PC-3 (cell line): ENCODE results near the gene G6PC1. TPM values are rescaled to one million over a fixed set of nuclear protein-coding genes. Genes with fewer than 3 reads are reported as not detected.

Experiments
- ATAC-seq: fragments of 200-7000 bp; cut with Tn5 transposase; 2 replicates; pipeline ENCODE4 v1.9.1; 2020; ENCODE audit warnings: mild to moderate bottlenecking, moderate library complexity
- BruUV-seq: library from RNA; stranded (reverse); fragments of 400-500 nt; replicated peaks from 2 replicates; lab custom pipeline; 2021; lab: Mats Ljungman, UMichigan
- CTCF ChIA-PET: fragments of 300-600 bp; sonication (Branson Sonifier 250); formaldehyde crosslinking; loops from one replicate; lab custom pipeline; 2022; ENCODE audit warnings: antibody characterized with exemption; lab: Charles Lee
- POLR2A ChIA-PET: fragments of 300-600 bp; sonication (Branson Sonifier 250); formaldehyde crosslinking; loops from one replicate; lab custom pipeline; 2022; ENCODE audit warnings: antibody characterized with exemption; ENCODE audit not compliant: unreplicated experiment; lab: Charles Lee
- DNase-seq: peaks from one replicate; pipeline ENCODE4 v3.0.0-alpha.2; 2015
- H2AFZ ChIP-seq: fragments of 300-600 bp; sonication (generic); 2 replicates; pipeline ENCODE4 v1.6.0; 2016; ENCODE audit warnings: antibody characterized with exemption, low read length
- H3F3A ChIP-seq: fragments of 300-600 bp; sonication (generic); one replicate; pipeline ENCODE4 v1.6.0; 2017; ENCODE audit warnings: antibody characterized with exemption, low read length, control low read depth, mild to moderate bottlenecking; ENCODE audit not compliant: unreplicated experiment
- H3K27ac ChIP-seq: fragments of 300-600 bp; sonication (generic); 2 replicates; pipeline ENCODE4 v1.5.1; 2016; ENCODE audit warnings: mild to moderate bottlenecking, low read length
- H3K27me3 ChIP-seq: fragments of 300-600 bp; sonication (generic); 2 replicates; pipeline ENCODE4 v1.6.1; 2016; ENCODE audit warnings: low read length, mixed read lengths
- H3K36me3 ChIP-seq: fragments of 300-600 bp; sonication (generic); 2 replicates; pipeline ENCODE4 v1.6.1; 2016; ENCODE audit warnings: low read depth, mixed run types, low read length, mixed read lengths
- H3K4me1 ChIP-seq: fragments of 300-600 bp; sonication (generic); 2 replicates; pipeline ENCODE4 v1.5.1; 2016; ENCODE audit warnings: low read length; ENCODE audit not compliant: insufficient read depth
- H3K4me2 ChIP-seq: fragments of 300-600 bp; sonication (generic); 2 replicates; pipeline ENCODE4 v1.6.0; 2016; ENCODE audit warnings: low read length
- H3K4me3 ChIP-seq: fragments of 300-600 bp; sonication (generic); 2 replicates; pipeline ENCODE4 v1.5.1; 2016; ENCODE audit warnings: mild to moderate bottlenecking, low read length, mixed read lengths
- H3K79me2 ChIP-seq: fragments of 300-600 bp; sonication (generic); 2 replicates; pipeline ENCODE4 v1.6.1; 2017; ENCODE audit warnings: low read length, mixed read lengths
- H3K9ac ChIP-seq: fragments of 300-600 bp; sonication (generic); 2 replicates; pipeline ENCODE4 v1.6.0; 2016; ENCODE audit warnings: mild to moderate bottlenecking, low read length
- H3K9me2 ChIP-seq: fragments of 300-600 bp; sonication (generic); replicated peaks from 2 replicates; pipeline ENCODE4 v1.6.1; 2016; ENCODE audit warnings: mixed run types, low read length, mixed read lengths
- H3K9me3 ChIP-seq: fragments of 300-600 bp; sonication (generic); 2 replicates; pipeline ENCODE4 v1.6.1; 2016; ENCODE audit warnings: low read length, mixed read lengths
- H4K20me1 ChIP-seq: fragments of 300-600 bp; sonication (generic); 2 replicates; pipeline ENCODE4 v1.6.1; 2016; ENCODE audit warnings: low read length, mixed read lengths
- CTCF ChIP-seq: fragments of 300-600 bp; sonication (generic); conservative IDR thresholded peaks from 2 replicates; pipeline ENCODE4 v1.5.1; 2017; ENCODE audit warnings: antibody characterized with exemption, low read depth, mild to moderate bottlenecking, low read length
- EZH2 ChIP-seq: fragments of 300-600 bp; sonication (generic); IDR thresholded peaks from one replicate; pipeline ENCODE4 v1.6.1; 2017; ENCODE audit warnings: antibody characterized with exemption, mild to moderate bottlenecking, low read length; ENCODE audit not compliant: unreplicated experiment
- EZH2phosphoT487 ChIP-seq: fragments of 300-600 bp; sonication (generic); IDR thresholded peaks from 2 replicates; pipeline ENCODE4 v1.6.1; 2018; ENCODE audit warnings: mild to moderate bottlenecking, antibody characterized with exemption, low read length, borderline replicate concordance
- intact Hi-C: fragments of 100-400 bp; cut with micrococcal nuclease; formaldehyde crosslinking; loops from 2 replicates; pipeline ENCODE4 v1.9.0; 2023
- total RNA-seq: library from RNA; depleted of rRNA; stranded (reverse); fragments of >200 nt; gene quantifications from 2 replicates; pipeline ENCODE4 v1.2.3, GENCODE V29; 2014

G6PC1 gene
- total RNA-seq, 1 experiment from 2014 or later = not detected

- intact Hi-C loops = no loop called here
- ATAC-seq (no peak), DNase-seq (no peak)
- Histone ChIP-seq H3K27ac (no peak overlapping the region), H3K4me1 (no peaks in the 10 kb centered on the region), H3K9me2 (no peaks in the 10 kb centered on the region), H3K36me3 (no peaks in the 10 kb centered on the region), H4K20me1 (no peaks in the 10 kb centered on the region), H3F3A (no peaks in the 10 kb centered on the region), H3K9ac (no peak overlapping the region), H3K79me2 (no peaks in the 10 kb centered on the region), H3K27me3 (no peaks in the 10 kb centered on the region), H3K9me3 (no peaks in the 10 kb centered on the region), H3K4me2 (no peak overlapping the region), H2AFZ (no peak overlapping the region), H3K4me3 (no peak overlapping the region)
- no peak for TF ChIP-seq EZH2
- CTCF ChIA-PET = no interaction called here
- POLR2A ChIA-PET = no interaction called here
- BruUV-seq = no TSS peak
Measured at GRCh38 chr17:42877037-42877436, 23.6 kb upstream of the G6PC1 start.

GRCh38 chr17:42878123-42878880 is 22.3 kb upstream of the G6PC1 start:
- Histone ChIP-seq H3K79me2 (no peaks in the 10 kb centered on the region), H4K20me1 (no peaks in the 10 kb centered on the region), H3K4me1 (no peaks in the 10 kb centered on the region), H3K9me3 (no peaks in the 10 kb centered on the region), H3K36me3 (no peaks in the 10 kb centered on the region), H3F3A (no peaks in the 10 kb centered on the region), H3K4me3 (no peak overlapping the region), H2AFZ (no peak overlapping the region), H3K27me3 (no peaks in the 10 kb centered on the region), H3K9me2 (no peaks in the 10 kb centered on the region), H3K9ac (no peak overlapping the region), H3K27ac (no peak overlapping the region), H3K4me2 (no peak overlapping the region)
- DNase-seq (no peak), ATAC-seq (no peak)
- BruUV-seq = no TSS peak
- POLR2A ChIA-PET = no interaction called here
- CTCF ChIA-PET = interaction anchor here (0.7 kb wide), 1 partner anchor 51 kb away, joined by 5 read pairs; no protein-coding TSS in a partner anchor
- intact Hi-C loops = no loop called here
- TF ChIP-seq CTCF (0 out of 2 replicates have a peak, but pooled peaks have one; percentile 18), EZH2 (no peak), EZH2phosphoT487 (no peak)

GRCh38 chr17:42878924-42879595 is 21.5 kb upstream of the G6PC1 start:
- H2AFZ ChIP-seq = no peak overlapping the region
- no peaks in the 10 kb centered on the region for H3K36me3 ChIP-seq
- H3K79me2 ChIP-seq = no peaks in the 10 kb centered on the region
- no peaks in the 10 kb centered on the region for H3K4me1 ChIP-seq
- ChIA-PET POLR2A (no interaction called here), CTCF (interaction anchor here (0.7 kb wide), 1 partner anchor 50 kb away, joined by 5 read pairs; no protein-coding TSS in a partner anchor)
- intact Hi-C loops = no loop called here
- no peak overlapping the region for H3K9ac ChIP-seq
- H3K4me3 ChIP-seq = no peak overlapping the region
- no peaks in the 10 kb centered on the region for H3K9me2 ChIP-seq
- no peaks in the 10 kb centered on the region for H3K27me3 ChIP-seq
- H3K4me2 ChIP-seq = no peak overlapping the region
- DNase-seq (no peak), ATAC-seq (no peak)
- H4K20me1 ChIP-seq = no peaks in the 10 kb centered on the region
- no peak overlapping the region for H3K27ac ChIP-seq
- no peak for TF ChIP-seq EZH2phosphoT487
- no peak for TF ChIP-seq EZH2
- no peak for TF ChIP-seq CTCF
- no peaks in the 10 kb centered on the region for H3F3A ChIP-seq
- H3K9me3 ChIP-seq = no peaks in the 10 kb centered on the region
- no TSS peak for BruUV-seq
